ENCODE data around the gene SMYD3. TPM values are rescaled to one million over a fixed set of nuclear protein-coding genes. Genes with fewer than 3 reads are reported as not detected.

Gene SMYD3
- total and polyA plus RNA-seq, 2 donors (not counting 1 experiment from before 2014, with no cell fraction given) = 9.7 to 37.2 TPM

DNA sequence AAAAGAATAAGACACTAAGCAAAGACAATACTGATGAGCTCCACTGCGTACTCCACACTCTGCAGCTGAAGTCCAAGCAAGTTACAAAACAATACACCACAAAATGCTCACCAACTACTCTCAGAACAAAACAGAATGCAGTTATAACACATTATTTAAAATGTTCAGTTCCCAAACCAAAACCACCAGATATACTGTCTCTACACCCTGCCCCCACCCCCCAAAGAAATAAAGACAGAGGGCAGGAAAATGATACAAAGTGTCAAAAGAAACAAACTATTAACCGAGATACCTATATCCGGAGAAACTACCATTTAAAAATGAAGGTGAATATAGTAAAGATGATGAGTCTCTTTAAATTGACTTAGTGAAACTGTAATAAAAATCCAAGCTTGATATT, 729.3 kb downstream of the SMYD3 start:
- H3K9me3 ChIP-seq (ENCODE audit: control extremely low read depth in 1 of 3, control insufficient read depth in 2 of 3, insufficient read depth in 1 of 3, low read length in 2 of 3) = peaks cover 0 to 1% (median 0%) of the 10 kb centered on the region in 3 donors
- H3K4me3 ChIP-seq (ENCODE audit: control extremely low read depth in 1 of 5, extremely low read depth in 1 of 5, insufficient read depth in 1 of 5, low read depth in 2 of 5, low read length in 4 of 5) = no peak overlapping the region
- no peaks in the 10 kb centered on the region for H3K4me1 ChIP-seq (ENCODE audit: control insufficient read depth in 2 of 2, insufficient read depth in 2 of 2, low read length in 2 of 2)
- no peak overlapping the region for H3K27ac ChIP-seq (ENCODE audit: low read length in 2 of 2)
- Mint-ChIP-seq H3K27me3 (no peaks in the 10 kb centered on the region), H3K4me3 (no peak overlapping the region), H3K27ac (no peak overlapping the region), H3K4me1 (no peaks in the 10 kb centered on the region), H3K9me3 (ENCODE audit: insufficient read depth) (no peaks in the 10 kb centered on the region)
- DNase-seq (no peak), ATAC-seq (ENCODE audit: low read depth) (no peak)
- POLR2A ChIA-PET = no interaction called here
- CTCF ChIA-PET = no interaction called here
- H3K27me3 ChIP-seq (replicated peaks in 1 of 4; ENCODE audit: control extremely low read depth in 1 of 4, control insufficient read depth in 3 of 4, insufficient read depth in 4 of 4, low read length in 3 of 4) = no peaks in the 10 kb centered on the region
- H4K20me1 ChIP-seq (ENCODE audit: control insufficient read depth, insufficient read depth, low read length, poor library complexity, severe bottlenecking) = no peaks in the 10 kb centered on the region
- no peak overlapping the region for H3K4me2 ChIP-seq (replicated peaks; ENCODE audit: low read depth, low read length, poor library complexity, severe bottlenecking)
- H3K79me2 ChIP-seq (ENCODE audit: control insufficient read depth, insufficient read depth, low read length) = no peaks in the 10 kb centered on the region
- H2AFZ ChIP-seq (ENCODE audit: insufficient read depth, low read depth, low read length, poor library complexity, severe bottlenecking) = no peak overlapping the region
- no peak overlapping the region for H3K9ac ChIP-seq (ENCODE audit: low read length)
- H3K36me3 ChIP-seq (replicated peaks in 1 of 2; ENCODE audit: control extremely low read depth in 1 of 2, control insufficient read depth in 1 of 2, extremely low read depth in 1 of 2, insufficient read depth in 2 of 2, low read length in 1 of 2) = no peaks in the 10 kb centered on the region
- 100% methylated on average over 1 of the region's 3 CpGs for WGBS (ENCODE audit: insufficient coverage)
- no peak for TF ChIP-seq EZH2 (IDR thresholded peaks at IDR 0.05; ENCODE audit: borderline replicate concordance, insufficient read depth, low read depth, low read length, poor library complexity, severe bottlenecking)
- TF ChIP-seq, protein P1, sequence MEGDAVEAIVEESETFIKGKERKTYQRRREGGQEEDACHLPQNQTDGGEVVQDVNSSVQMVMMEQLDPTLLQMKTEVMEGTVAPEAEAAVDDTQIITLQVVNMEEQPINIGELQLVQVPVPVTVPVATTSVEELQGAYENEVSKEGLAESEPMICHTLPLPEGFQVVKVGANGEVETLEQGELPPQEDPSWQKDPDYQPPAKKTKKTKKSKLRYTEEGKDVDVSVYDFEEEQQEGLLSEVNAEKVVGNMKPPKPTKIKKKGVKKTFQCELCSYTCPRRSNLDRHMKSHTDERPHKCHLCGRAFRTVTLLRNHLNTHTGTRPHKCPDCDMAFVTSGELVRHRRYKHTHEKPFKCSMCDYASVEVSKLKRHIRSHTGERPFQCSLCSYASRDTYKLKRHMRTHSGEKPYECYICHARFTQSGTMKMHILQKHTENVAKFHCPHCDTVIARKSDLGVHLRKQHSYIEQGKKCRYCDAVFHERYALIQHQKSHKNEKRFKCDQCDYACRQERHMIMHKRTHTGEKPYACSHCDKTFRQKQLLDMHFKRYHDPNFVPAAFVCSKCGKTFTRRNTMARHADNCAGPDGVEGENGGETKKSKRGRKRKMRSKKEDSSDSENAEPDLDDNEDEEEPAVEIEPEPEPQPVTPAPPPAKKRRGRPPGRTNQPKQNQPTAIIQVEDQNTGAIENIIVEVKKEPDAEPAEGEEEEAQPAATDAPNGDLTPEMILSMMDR (IDR thresholded peaks at IDR 0.05) = no peak
- intact Hi-C loops (cut with micrococcal nuclease) = no loop called here

DNA sequence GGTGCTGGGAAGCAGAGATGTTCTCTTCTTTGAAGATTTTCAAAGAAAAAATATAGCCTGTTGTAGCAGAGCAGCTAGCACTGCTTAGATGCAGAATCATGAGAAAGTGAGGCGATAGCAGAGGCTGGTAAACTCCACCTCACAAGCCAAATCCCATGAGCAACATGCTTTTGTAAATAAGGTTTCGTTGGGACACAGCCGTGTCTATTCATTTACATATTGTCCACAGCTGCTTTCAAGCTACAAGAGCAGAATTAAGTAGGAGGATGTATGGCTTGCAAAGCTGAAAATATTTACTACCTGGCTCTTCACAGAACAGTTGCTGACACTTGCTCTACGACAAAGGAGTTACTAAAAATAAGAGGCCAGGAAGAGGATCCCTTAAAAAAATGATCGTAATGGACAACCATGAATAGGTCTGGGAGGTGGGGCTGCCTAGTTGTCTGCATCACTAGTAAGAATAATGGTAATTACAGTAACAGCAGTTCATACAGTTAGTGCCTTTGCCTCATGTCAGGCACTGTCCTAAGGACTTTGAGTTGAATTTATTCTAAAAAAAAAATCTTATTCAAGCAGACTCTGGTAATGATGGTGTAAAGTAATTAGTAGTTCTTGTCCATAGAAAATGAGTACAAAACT, 730.3 kb downstream of the SMYD3 start:
- Mint-ChIP-seq H3K4me3 (no peak overlapping the region), H3K9me3 (ENCODE audit: insufficient read depth) (no peaks in the 10 kb centered on the region), H3K4me1 (no peaks in the 10 kb centered on the region), H3K27me3 (no peaks in the 10 kb centered on the region), H3K27ac (no peak overlapping the region)
- H3K4me3 ChIP-seq (ENCODE audit: control extremely low read depth in 1 of 5, extremely low read depth in 1 of 5, insufficient read depth in 1 of 5, low read depth in 2 of 5, low read length in 4 of 5) = no peak overlapping the region
- no peak overlapping the region for H3K4me2 ChIP-seq (replicated peaks; ENCODE audit: low read depth, low read length, poor library complexity, severe bottlenecking)
- H3K9ac ChIP-seq (ENCODE audit: low read length) = no peak overlapping the region
- no CpG with 5 or more reads among the region's 5 CpGs for WGBS (ENCODE audit: insufficient coverage)
- DNase-seq (no peak), ATAC-seq (ENCODE audit: low read depth) (no peak)
- no peaks in the 10 kb centered on the region for H3K27me3 ChIP-seq (replicated peaks in 1 of 4; ENCODE audit: control extremely low read depth in 1 of 4, control insufficient read depth in 3 of 4, insufficient read depth in 4 of 4, low read length in 3 of 4)
- ChIA-PET POLR2A (no interaction called here), CTCF (no interaction called here)
- H3K36me3 ChIP-seq (replicated peaks in 1 of 2; ENCODE audit: control extremely low read depth in 1 of 2, control insufficient read depth in 1 of 2, extremely low read depth in 1 of 2, insufficient read depth in 2 of 2, low read length in 1 of 2) = no peaks in the 10 kb centered on the region
- intact Hi-C loops (cut with micrococcal nuclease) = no loop called here
- TF ChIP-seq, protein P1 (IDR thresholded peaks at IDR 0.05) = no peak
- no peak for TF ChIP-seq EZH2 (IDR thresholded peaks at IDR 0.05; ENCODE audit: borderline replicate concordance, insufficient read depth, low read depth, low read length, poor library complexity, severe bottlenecking)
- peaks cover 0 to 1% (median 0%) of the 10 kb centered on the region in 3 donors for H3K9me3 ChIP-seq (ENCODE audit: control extremely low read depth in 1 of 3, control insufficient read depth in 2 of 3, insufficient read depth in 1 of 3, low read length in 2 of 3)
- no peak overlapping the region for H2AFZ ChIP-seq (ENCODE audit: insufficient read depth, low read depth, low read length, poor library complexity, severe bottlenecking)
- H4K20me1 ChIP-seq (ENCODE audit: control insufficient read depth, insufficient read depth, low read length, poor library complexity, severe bottlenecking) = no peaks in the 10 kb centered on the region
- H3K4me1 ChIP-seq (ENCODE audit: control insufficient read depth in 2 of 2, insufficient read depth in 2 of 2, low read length in 2 of 2) = no peaks in the 10 kb centered on the region
- H3K27ac ChIP-seq (ENCODE audit: low read length in 2 of 2) = no peak overlapping the region
- H3K79me2 ChIP-seq (ENCODE audit: control insufficient read depth, insufficient read depth, low read length) = no peaks in the 10 kb centered on the region
